Smooth muscle cell (in vitro differentiated cells): ENCODE data around the gene EDN3. TPM values are rescaled to one million over a fixed set of nuclear protein-coding genes. Genes with fewer than 3 reads are reported as not detected.

Experiments
- DNase-seq: peaks from one replicate; lab custom pipeline; 2025; ENCODE audit not compliant: unreplicated experiment; lab: John Stamatoyannopoulos, UW
- H2AFZ ChIP-seq: fragments of 200-600 bp; sonication (generic); 2 replicates; pipeline ENCODE4 v1.6.0; 2016; ENCODE audit warnings: antibody characterized with exemption, low read depth, mild to moderate bottlenecking
- H3F3A ChIP-seq: fragments of 200-600 bp; sonication (generic); 2 replicates; pipeline ENCODE4 v1.6.0; 2017; ENCODE audit warnings: antibody characterized with exemption, low read depth
- H3K27ac ChIP-seq: fragments of 200-600 bp; sonication (generic); 2 replicates; pipeline ENCODE4 v1.5.1; 2016; ENCODE audit warnings: low read depth, mild to moderate bottlenecking
- H3K27me3 ChIP-seq: fragments of 200-600 bp; sonication (generic); 2 replicates; pipeline ENCODE4 v1.6.1; 2016; ENCODE audit warnings: low read depth, mild to moderate bottlenecking
- H3K36me3 ChIP-seq: fragments of 200-600 bp; sonication (generic); 2 replicates; pipeline ENCODE4 v1.5.1; 2016; ENCODE audit warnings: low read depth
- H3K4me1 ChIP-seq: fragments of 200-600 bp; sonication (generic); 2 replicates; pipeline ENCODE4 v1.5.1; 2016; ENCODE audit warnings: low read depth
- H3K4me2 ChIP-seq: fragments of 200-600 bp; sonication (generic); 2 replicates; pipeline ENCODE4 v1.6.0; 2016; ENCODE audit warnings: mild to moderate bottlenecking
- H3K4me3 ChIP-seq: fragments of 200-600 bp; sonication (generic); 2 replicates; pipeline ENCODE4 v1.5.1; 2016; ENCODE audit warnings: mild to moderate bottlenecking
- H3K79me2 ChIP-seq: fragments of 200-600 bp; sonication (generic); 2 replicates; pipeline ENCODE4 v1.6.0; 2016; ENCODE audit warnings: low read depth, mild to moderate bottlenecking
- H3K9ac ChIP-seq: fragments of 200-600 bp; sonication (generic); 2 replicates; pipeline ENCODE4 v1.6.0; 2016; ENCODE audit warnings: low read depth
- H3K9me3 ChIP-seq: fragments of 200-600 bp; sonication (generic); replicated peaks from 2 replicates; pipeline ENCODE4 v1.5.1; 2016; ENCODE audit warnings: low read depth
- H4K20me1 ChIP-seq: fragments of 200-600 bp; sonication (generic); 2 replicates; pipeline ENCODE4 v1.6.0; 2016; ENCODE audit warnings: low read depth
- CTCF ChIP-seq: fragments of 200-600 bp; sonication (generic); IDR thresholded peaks from 2 replicates; pipeline ENCODE4 v1.5.1; 2017; ENCODE audit warnings: borderline replicate concordance, mild to moderate bottlenecking, antibody characterized with exemption; ENCODE audit not compliant: insufficient read depth, poor library complexity, severe bottlenecking
- WGBS: methylation state at CpG from one replicate; pipeline ENCODE4 v1.1.7; 2016; ENCODE audit warnings: low lambda C conversion rate; 5-methylcytosine and 5-hydroxymethylcytosine counted together
- polyA plus RNA-seq: library from polyadenylated mRNA; unstranded; fragments of >200 nt; fragmentation: Nextera tagmentation; extraction: Ambion mirVana; gene quantifications from 2 replicates; pipeline ENCODE4 v1.2.1, GENCODE V29; 2016
- total RNA-seq: library from RNA; depleted of rRNA; stranded (reverse); fragments of >200 nt; gene quantifications from 2 replicates; pipeline ENCODE4 v1.2.3, GENCODE V29; 2014

EDN3 gene
- total and polyA plus RNA-seq, 2 experiments from 2014 or later: not detected

DNA sequence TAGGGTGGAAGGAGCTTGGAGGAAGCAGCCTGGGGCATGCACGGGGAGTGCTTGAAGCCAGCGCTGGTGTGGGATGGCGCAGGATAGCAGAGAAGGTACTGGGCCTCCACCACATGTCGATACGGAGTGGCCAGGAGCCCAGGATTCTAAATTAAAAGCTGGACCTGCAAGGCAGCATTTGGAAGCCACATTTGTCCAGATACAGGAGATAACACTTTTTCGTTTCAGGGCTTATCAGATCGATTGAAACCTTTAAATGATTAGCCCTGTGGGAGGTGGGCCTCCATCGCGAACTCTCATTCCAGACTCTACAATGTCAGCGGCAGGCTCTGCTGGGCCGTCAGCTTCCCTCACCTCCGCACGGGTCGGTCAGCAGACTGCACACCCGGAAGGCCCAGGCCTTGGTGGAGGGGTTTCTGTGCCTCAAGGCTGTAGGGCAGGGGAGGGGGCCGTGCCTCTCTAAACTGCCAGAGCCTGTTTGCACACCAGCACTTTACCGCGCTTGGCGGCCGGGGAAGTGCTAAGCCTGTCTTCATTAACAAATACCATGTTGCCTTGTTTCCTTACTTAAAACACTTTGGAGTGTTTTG lies 17.9 kb downstream of the EDN3 start:
- H3K27me3 ChIP-seq: peaks cover 19% of the 10 kb centered on the region
- H3F3A ChIP-seq: no peaks in the 10 kb centered on the region
- H3K79me2 ChIP-seq: no peaks in the 10 kb centered on the region
- WGBS: 85% methylated on average over 20 of the region's 20 CpGs
- H2AFZ ChIP-seq: no peak overlapping the region
- DNase-seq: no peak
- no peaks in the 10 kb centered on the region for H3K4me1 ChIP-seq
- H3K4me2 ChIP-seq: no peak overlapping the region
- no peak overlapping the region for H3K4me3 ChIP-seq
- H3K27ac ChIP-seq: no peak overlapping the region
- TF ChIP-seq CTCF: no peak
- no peaks in the 10 kb centered on the region for H3K36me3 ChIP-seq
- no peaks in the 10 kb centered on the region for H4K20me1 ChIP-seq
- H3K9me3 ChIP-seq: no peaks in the 10 kb centered on the region
- H3K9ac ChIP-seq: no peak overlapping the region

GRCh38 chr20:59318803-59319202 lies 18.4 kb downstream of the EDN3 start:
- WGBS: 74% methylated on average over 4 of the region's 4 CpGs
- no peaks in the 10 kb centered on the region for H3K79me2 ChIP-seq
- H3K9ac ChIP-seq: no peak overlapping the region
- H3K27ac ChIP-seq: no peak overlapping the region
- no peak for TF ChIP-seq CTCF
- H3K36me3 ChIP-seq: no peaks in the 10 kb centered on the region
- H4K20me1 ChIP-seq: no peaks in the 10 kb centered on the region
- no peak for DNase-seq
- H3K4me2 ChIP-seq: no peak overlapping the region
- no peak overlapping the region for H3K4me3 ChIP-seq
- peaks cover 24% of the 10 kb centered on the region for H3K27me3 ChIP-seq
- no peak overlapping the region for H2AFZ ChIP-seq
- H3K4me1 ChIP-seq: no peaks in the 10 kb centered on the region
- no peaks in the 10 kb centered on the region for H3K9me3 ChIP-seq
- no peaks in the 10 kb centered on the region for H3F3A ChIP-seq

- H4K20me1 ChIP-seq: no peaks in the 10 kb centered on the region
- 93% methylated on average over 10 of the region's 10 CpGs for WGBS
- H3K4me3 ChIP-seq: no peak overlapping the region
- no peak overlapping the region for H3K4me2 ChIP-seq
- no peaks in the 10 kb centered on the region for H3F3A ChIP-seq
- H3K4me1 ChIP-seq: no peaks in the 10 kb centered on the region
- H2AFZ ChIP-seq: no peak overlapping the region
- H3K9me3 ChIP-seq: no peaks in the 10 kb centered on the region
- H3K27me3 ChIP-seq: peaks cover 40% of the 10 kb centered on the region
- no peak for DNase-seq
- H3K36me3 ChIP-seq: no peaks in the 10 kb centered on the region
- H3K27ac ChIP-seq: no peak overlapping the region
- no peak overlapping the region for H3K9ac ChIP-seq
- TF ChIP-seq CTCF: no peak
- H3K79me2 ChIP-seq: no peaks in the 10 kb centered on the region
Measured at GRCh38 chr20:59320426-59320825, 20.0 kb downstream of the EDN3 start.
